ENCODE results near the gene VEZT.

The VEZT gene

DNA sequence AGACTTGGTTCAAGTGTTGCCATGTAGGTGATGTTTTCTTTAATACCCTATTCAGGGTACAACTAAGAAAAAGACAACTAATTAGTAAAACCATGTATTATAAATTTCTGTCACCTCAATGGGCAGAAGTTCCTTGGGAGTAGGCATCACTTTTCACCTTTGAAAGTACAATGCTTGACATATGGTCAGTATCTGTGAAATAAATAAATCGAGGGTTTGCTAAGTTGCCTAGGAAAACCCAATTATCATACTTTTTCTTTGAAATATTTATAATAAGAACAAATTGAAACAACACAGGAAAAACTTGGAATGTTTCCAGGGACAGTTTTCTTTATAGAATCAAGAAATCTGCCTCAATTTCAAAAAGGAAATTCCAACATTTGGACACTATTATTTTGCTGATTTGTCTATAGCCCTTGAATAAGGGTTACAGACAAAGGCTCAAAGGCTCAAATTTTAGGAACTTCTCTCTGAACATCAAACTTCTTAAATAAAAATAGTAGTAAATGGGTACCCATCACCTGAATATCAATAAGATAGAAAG is 14.0 kb upstream of the VEZT start:
- TF ChIP-seq JUND (IDR thresholded peaks at IDR 0.05; ENCODE audit: low read depth) = no peak
- in situ Hi-C loops (cut with HindIII; ENCODE audit: low pct_unique_long_range_greater_than_20kb, low sequenced_read_pairs) = no loop called here

DNA sequence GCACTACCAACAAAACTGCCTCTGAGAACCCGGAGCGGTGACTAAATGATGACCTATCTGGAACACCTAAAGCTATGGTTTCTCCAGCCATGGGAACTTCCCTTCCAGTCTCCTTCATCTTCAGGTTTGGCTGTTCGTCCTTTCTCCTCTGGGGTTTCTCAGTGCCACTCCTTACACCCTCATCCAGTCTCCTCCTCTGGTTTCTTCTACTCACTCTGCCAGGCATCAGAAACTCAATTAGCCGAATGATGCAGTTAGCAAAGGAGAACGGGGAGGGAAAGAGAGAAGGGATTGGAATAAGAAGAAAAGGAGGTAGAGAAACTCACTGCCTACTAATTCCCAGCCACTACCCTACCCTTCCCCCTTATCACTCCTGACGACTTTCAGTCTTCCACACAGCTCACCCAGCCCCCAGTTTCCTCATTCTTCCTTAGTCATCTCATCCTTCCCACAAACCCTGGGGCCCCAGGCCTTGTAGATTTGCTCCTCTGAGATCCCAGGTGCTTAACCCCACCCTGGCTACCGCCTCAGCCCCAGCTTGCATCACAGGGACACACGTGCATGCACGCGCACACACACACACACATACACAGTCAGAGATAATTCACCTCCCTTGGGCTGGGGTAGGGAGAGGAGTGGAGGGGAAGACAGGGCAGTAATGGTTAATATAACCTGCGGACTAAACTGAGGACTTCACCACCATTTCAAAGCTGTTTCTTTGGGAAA is 13.3 kb upstream of the VEZT start:
- in situ Hi-C loops (cut with HindIII; ENCODE audit: low pct_unique_long_range_greater_than_20kb, low sequenced_read_pairs) = no loop called here
- no peak for TF ChIP-seq JUND (IDR thresholded peaks at IDR 0.05; ENCODE audit: low read depth)
- peak in 1 of 2 experiments; percentile 59 for DNase-seq (ENCODE audit: low read depth in 1 of 2, low spot score in 1 of 2)

More for the DNA sequence above, 14.0 kb upstream of the VEZT start:
- no peak for DNase-seq (ENCODE audit: low read depth in 1 of 2, low spot score in 1 of 2)

DNA sequence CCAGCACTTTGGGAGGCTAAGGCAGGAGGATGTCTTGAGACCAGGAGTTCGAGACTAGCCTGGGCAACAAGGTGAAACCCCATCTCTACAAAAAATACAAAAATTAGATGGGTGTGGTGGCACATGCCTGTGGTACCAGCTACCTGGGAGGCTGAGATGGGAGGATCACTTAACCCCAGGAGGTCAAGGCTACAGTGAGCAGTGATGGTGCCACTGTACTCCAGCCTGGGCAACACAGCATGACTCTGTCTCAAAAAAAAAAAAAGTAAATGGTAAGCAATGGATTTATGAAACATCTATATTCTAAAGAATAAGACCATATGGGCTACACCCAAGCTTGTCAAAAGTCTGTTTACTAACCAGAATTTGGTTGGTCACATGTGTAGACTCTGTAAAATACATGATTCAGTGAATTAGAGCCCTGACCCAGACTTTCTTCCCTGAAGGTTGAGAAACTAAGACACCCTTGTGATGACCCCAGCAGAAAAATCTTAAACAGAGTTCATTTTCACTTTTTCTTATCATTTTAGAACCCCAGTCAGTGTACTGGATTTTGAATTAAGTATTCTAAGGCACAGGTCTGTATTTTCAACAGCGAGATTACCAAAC is 12.5 kb upstream of the VEZT start:
- in situ Hi-C loops (cut with HindIII; ENCODE audit: low pct_unique_long_range_greater_than_20kb, low sequenced_read_pairs) = no loop called here
- no peak for DNase-seq (ENCODE audit: low read depth in 1 of 2, low spot score in 1 of 2)
- no peak for TF ChIP-seq JUND (IDR thresholded peaks at IDR 0.05; ENCODE audit: low read depth)

- no peak for TF ChIP-seq JUND (IDR thresholded peaks at IDR 0.05; ENCODE audit: low read depth)
- in situ Hi-C loops (cut with HindIII; ENCODE audit: low pct_unique_long_range_greater_than_20kb, low sequenced_read_pairs) = no loop called here
These were observed 11.9 kb upstream of the VEZT start for GRCh38 chr12:95205685-95206084.

DNA sequence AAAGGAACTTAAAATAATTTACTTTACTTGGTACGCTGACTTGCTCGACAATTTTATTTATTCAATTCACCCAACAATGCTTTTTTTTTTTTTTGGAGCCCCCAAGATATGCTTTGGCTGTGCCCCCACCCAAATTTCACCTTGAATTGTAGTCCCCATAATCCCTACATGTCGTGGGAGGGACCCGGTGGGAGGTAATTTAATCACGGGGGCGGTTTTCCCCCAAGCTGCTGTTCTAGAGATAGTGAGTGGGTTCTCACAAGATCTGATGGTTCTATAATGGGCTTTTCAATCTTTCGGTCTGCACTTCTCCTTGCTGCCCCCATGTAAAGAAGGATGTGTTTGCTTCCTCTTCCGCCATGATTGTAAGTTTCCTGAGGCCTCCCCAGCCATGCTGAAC is 10.7 kb upstream of the VEZT start:
- no peak for TF ChIP-seq JUND (IDR thresholded peaks at IDR 0.05; ENCODE audit: low read depth)
- DNase-seq (ENCODE audit: low read depth in 1 of 2, low spot score in 1 of 2) = no peak
- in situ Hi-C loops (cut with HindIII; ENCODE audit: low pct_unique_long_range_greater_than_20kb, low sequenced_read_pairs) = no loop called here

More at GRCh38 chr12:95205685-95206084, 11.9 kb upstream of the VEZT start:
- DNase-seq (ENCODE audit: low read depth in 1 of 2, low spot score in 1 of 2) = no peak

- DNase-seq (ENCODE audit: low read depth in 1 of 2, low spot score in 1 of 2) = no peak
- TF ChIP-seq JUND (IDR thresholded peaks at IDR 0.05; ENCODE audit: low read depth) = no peak
- in situ Hi-C loops (cut with HindIII; ENCODE audit: low pct_unique_long_range_greater_than_20kb, low sequenced_read_pairs) = no loop called here
These were observed 10.2 kb upstream of the VEZT start for GRCh38 chr12:95207407-95207806.

GRCh38 chr12:95208678-95209077 is 8.9 kb upstream of the VEZT start:
- in situ Hi-C loops (cut with HindIII; ENCODE audit: low pct_unique_long_range_greater_than_20kb, low sequenced_read_pairs) = no loop called here
- DNase-seq (ENCODE audit: low read depth in 1 of 2, low spot score in 1 of 2) = no peak
- no peak for TF ChIP-seq JUND (IDR thresholded peaks at IDR 0.05; ENCODE audit: low read depth)

- no peak for DNase-seq (ENCODE audit: low read depth in 1 of 2, low spot score in 1 of 2)
- no peak for TF ChIP-seq JUND (IDR thresholded peaks at IDR 0.05; ENCODE audit: low read depth)
- in situ Hi-C loops (cut with HindIII; ENCODE audit: low pct_unique_long_range_greater_than_20kb, low sequenced_read_pairs) = no loop called here
These were observed 5.0 kb upstream of the VEZT start for GRCh38 chr12:95212586-95212985.

DNA sequence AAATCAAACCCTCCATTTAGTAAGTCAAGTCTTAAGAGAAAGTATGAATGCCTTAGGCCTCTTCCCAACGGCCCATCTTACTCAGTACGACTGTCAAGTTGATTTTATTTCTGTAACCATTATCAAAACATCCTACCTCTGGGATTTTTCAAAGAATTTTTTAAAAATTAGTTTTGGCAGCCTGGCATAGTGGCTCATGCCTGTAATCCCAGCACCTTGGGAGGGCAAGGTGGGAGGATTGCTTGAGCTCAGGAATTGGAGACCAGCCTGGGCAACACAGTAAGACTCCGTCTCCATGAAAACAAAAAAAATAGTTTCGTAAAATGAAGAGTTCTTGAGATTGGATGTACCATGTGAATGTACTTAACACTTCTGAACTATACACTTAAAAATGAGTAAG is 4.5 kb upstream of the VEZT start:
- DNase-seq (ENCODE audit: low read depth in 1 of 2, low spot score in 1 of 2) = no peak
- no peak for TF ChIP-seq JUND (IDR thresholded peaks at IDR 0.05; ENCODE audit: low read depth)
- in situ Hi-C loops (cut with HindIII; ENCODE audit: low pct_unique_long_range_greater_than_20kb, low sequenced_read_pairs) = no loop called here

- no peak for TF ChIP-seq JUND (IDR thresholded peaks at IDR 0.05; ENCODE audit: low read depth)
- in situ Hi-C loops (cut with HindIII; ENCODE audit: low pct_unique_long_range_greater_than_20kb, low sequenced_read_pairs) = no loop called here
- no peak for DNase-seq (ENCODE audit: low read depth in 1 of 2, low spot score in 1 of 2)
These were observed 3.7 kb upstream of the VEZT start for GRCh38 chr12:95213928-95214327.

DNA sequence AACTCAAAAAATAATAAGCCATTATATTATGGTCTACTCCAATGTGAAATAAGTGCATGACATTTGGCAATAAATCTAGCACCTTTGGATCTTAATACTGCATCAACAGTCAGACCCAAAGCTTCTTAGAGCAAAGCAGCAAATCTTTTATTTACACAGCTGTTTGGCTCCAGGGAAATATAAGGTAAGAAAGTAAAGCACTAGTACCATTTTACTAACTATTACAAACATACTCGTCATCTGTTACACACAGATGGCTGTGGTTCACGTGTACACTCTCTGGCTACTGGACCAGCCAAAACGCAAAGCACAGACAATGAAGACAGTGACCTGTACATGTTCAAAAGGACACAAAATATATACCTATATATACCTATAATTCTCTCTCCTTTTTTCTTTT is 3.1 kb upstream of the VEZT start:
- DNase-seq (ENCODE audit: low read depth in 1 of 2, low spot score in 1 of 2) = peak in 1 of 2 experiments; percentile 21
- in situ Hi-C loops (cut with HindIII; ENCODE audit: low pct_unique_long_range_greater_than_20kb, low sequenced_read_pairs) = no loop called here
- no peak for TF ChIP-seq JUND (IDR thresholded peaks at IDR 0.05; ENCODE audit: low read depth)

GRCh38 chr12:95215949-95216348 is 1.7 kb upstream of the VEZT start:
- DNase-seq (ENCODE audit: low read depth in 1 of 2, low spot score in 1 of 2) = peak in 1 of 2 experiments; percentile 26
- in situ Hi-C loops (cut with HindIII; ENCODE audit: low pct_unique_long_range_greater_than_20kb, low sequenced_read_pairs) = no loop called here
- no peak for TF ChIP-seq JUND (IDR thresholded peaks at IDR 0.05; ENCODE audit: low read depth)

DNA sequence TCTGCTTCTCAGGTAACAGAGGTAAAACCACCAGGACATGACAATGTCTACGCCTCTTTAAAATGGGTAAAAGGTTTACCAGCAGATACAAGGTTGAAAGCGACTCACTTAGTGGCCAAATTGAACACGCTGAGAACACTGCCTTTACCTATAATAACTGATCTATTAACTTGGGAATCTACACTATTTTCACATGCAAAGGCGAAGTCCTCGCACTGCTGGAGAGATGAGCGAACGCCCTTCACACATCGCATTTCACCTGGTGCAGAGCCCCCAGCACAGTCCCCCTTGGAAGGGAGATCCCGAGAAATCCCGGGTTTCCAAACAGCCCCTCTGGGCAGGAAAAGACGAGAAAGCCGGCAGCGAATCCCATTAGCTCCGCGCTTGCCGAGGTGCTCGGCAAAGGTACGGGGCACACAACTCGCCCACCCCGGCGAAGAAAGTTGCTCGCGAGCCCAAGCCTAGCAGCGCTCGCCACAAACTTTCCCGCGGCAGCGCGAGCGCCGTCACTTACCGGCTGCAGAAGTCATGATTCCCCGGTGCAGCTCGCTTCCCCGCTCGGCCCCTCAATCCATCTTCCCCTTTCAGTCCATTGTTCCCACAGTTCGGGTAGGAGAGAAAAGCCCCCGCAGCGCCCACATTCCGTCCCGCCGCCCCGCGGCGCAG is 763 bp upstream of the VEZT start:
- TF ChIP-seq JUND (IDR thresholded peaks at IDR 0.05; ENCODE audit: low read depth) = no peak
- DNase-seq (ENCODE audit: low read depth in 1 of 2, low spot score in 1 of 2) = peak in 1 of 2 experiments; percentile 39
- in situ Hi-C loops (cut with HindIII; ENCODE audit: low pct_unique_long_range_greater_than_20kb, low sequenced_read_pairs) = no loop called here
